Breast epithelium (tissue), 4 donors: Measurements from ENCODE around the gene NRROS. TPM values are rescaled to one million over a fixed set of nuclear protein-coding genes. Genes with fewer than 3 reads are reported as not detected.

Experiments used
- DNase-seq, 2 donors: peaks; one replicate each; pipeline ENCODE4 v3.0.0-alpha.2; 2019; ENCODE audit warnings: low spot score in 2 of 2
- H3K27ac ChIP-seq, 2 donors: fragments of 200-600 bp; sonication (generic) in 1 of 2; one replicate each; pipeline ENCODE4 v1.5.1; 2016 to 2019; ENCODE audit warnings: mild to moderate bottlenecking in 1 of 2
- H3K27me3 ChIP-seq, 2 donors: fragments of 200-600 bp; sonication (generic) in 1 of 2; one replicate each; pipeline versions ENCODE4 v1.5.1 to v1.6.0; 2017 to 2019; ENCODE audit warnings: control low read depth in 1 of 2, mild to moderate bottlenecking in 1 of 2
- H3K36me3 ChIP-seq: fragments of 200-600 bp; one replicate; pipeline ENCODE4 v1.5.1; 2019
- H3K4me1 ChIP-seq, 2 donors: fragments of 200-600 bp; sonication (generic); one replicate each; pipeline ENCODE4 v1.5.1; 2016 to 2019; ENCODE audit warnings: control low read depth in 1 of 2
- H3K4me3 ChIP-seq, 3 donors: fragments of 200-600 bp; sonication (generic); 1 replicate in 2 of 3; 2 replicates in 1 of 3; pipeline ENCODE4 v1.5.1; 2016 to 2019; ENCODE audit warnings: mild to moderate bottlenecking in 3 of 3, moderate library complexity in 2 of 3
- H3K9me3 ChIP-seq, 2 donors: fragments of 200-600 bp; sonication (generic) in 1 of 2; one replicate each; pipeline ENCODE4 v1.5.1; 2016 to 2019; ENCODE audit warnings: control low read depth in 1 of 2
- CTCF ChIP-seq, 3 donors: fragments of 450-650 bp; IDR thresholded peaks; one replicate each; pipeline ENCODE4 v1.5.1; 2016 to 2017; ENCODE audit warnings: antibody characterized with exemption in 3 of 3, mild to moderate bottlenecking in 3 of 3, moderate library complexity in 3 of 3
- POLR2A ChIP-seq: fragments of 450-650 bp; IDR thresholded peaks from one replicate; pipeline ENCODE4 v1.6.1; 2016; ENCODE audit warnings: antibody characterized with exemption, mild to moderate bottlenecking, moderate library complexity
- POLR2AphosphoS5 ChIP-seq, 3 donors: sonication (generic); formaldehyde crosslinking; IDR thresholded peaks; one replicate each; pipeline ENCODE4 v1.6.1; 2017; ENCODE audit warnings: antibody characterized with exemption in 3 of 3
- intact Hi-C: fragments of 100-400 bp; cut with DNase I; formaldehyde crosslinking; loops from one replicate; pipeline ENCODE4 v1.15.1; 2023; ENCODE audit warnings: low total_unique reads
- total RNA-seq, 3 donors: library from RNA; depleted of rRNA; stranded (reverse); fragments of >200 nt; gene quantifications; one replicate each; pipeline ENCODE4 v1.1.0, GENCODE V29; 2016

The NRROS gene
- total RNA-seq, 3 donors from 2014 or later: 3.2 to 13.9 (median 4.3) TPM

GRCh38 chr3:196706731-196707130 is 67.2 kb downstream of the NRROS start:
- TF ChIP-seq POLR2A (no peak), CTCF (IDR thresholded peaks at IDR 0.05) (no peak), POLR2AphosphoS5 (IDR thresholded peaks at IDR 0.05) (no peak)
- DNase-seq: no peak
- Histone ChIP-seq H3K27ac (no peak overlapping the region), H3K9me3 (no peaks in the 10 kb centered on the region), H3K36me3 (no peaks in the 10 kb centered on the region), H3K27me3 (no peaks in the 10 kb centered on the region), H3K4me1 (no peaks in the 10 kb centered on the region), H3K4me3 (no peak overlapping the region)
- intact Hi-C loops: no loop called here

- intact Hi-C loops: no loop called here
- no peak for DNase-seq
Measured at GRCh38 chr3:196707566-196707965, 68.1 kb downstream of the NRROS start.

GRCh38 chr3:196708467-196708866 is 69.0 kb downstream of the NRROS start:
- DNase-seq: no peak
- no peak for TF ChIP-seq POLR2A
- no peak for TF ChIP-seq POLR2AphosphoS5 (IDR thresholded peaks at IDR 0.05)
- no peak for TF ChIP-seq CTCF (IDR thresholded peaks at IDR 0.05)
- Histone ChIP-seq H3K9me3 (no peaks in the 10 kb centered on the region), H3K27ac (no peak overlapping the region), H3K36me3 (no peaks in the 10 kb centered on the region), H3K4me3 (no peak overlapping the region), H3K27me3 (no peaks in the 10 kb centered on the region), H3K4me1 (peaks cover 0 to 6% of the 10 kb centered on the region in 2 donors)
- intact Hi-C loops: no loop called here

More at GRCh38 chr3:196707566-196707965, 68.1 kb downstream of the NRROS start:
- no peak for TF ChIP-seq POLR2AphosphoS5 (IDR thresholded peaks at IDR 0.05)
- no peak for TF ChIP-seq POLR2A
- TF ChIP-seq CTCF (IDR thresholded peaks at IDR 0.05): no peak
- Histone ChIP-seq H3K27me3 (no peaks in the 10 kb centered on the region), H3K36me3 (no peaks in the 10 kb centered on the region), H3K4me3 (no peak overlapping the region), H3K4me1 (no peaks in the 10 kb centered on the region), H3K27ac (no peak overlapping the region), H3K9me3 (no peaks in the 10 kb centered on the region)

Other genes starting within 250 kb of the NRROS start
- gene UBXN7, start 207.3 kb upstream of the NRROS start, total RNA-seq: 10 to 100 TPM; 21.4 to 25.8 (median 21.6) TPM
- gene RNF168, start 135.9 kb upstream of the NRROS start, total RNA-seq: 10 to 100 TPM; 22.9 to 24.8 (median 24.3) TPM
- gene SMCO1, start 124.3 kb upstream of the NRROS start, total RNA-seq: not detected
- 1 to 10 TPM; 4.9 to 8.2 (median 6.1) TPM for gene WDR53, start 71.1 kb upstream of the NRROS start, total RNA-seq
- gene FBXO45, start 71.0 kb upstream of the NRROS start, total RNA-seq: 1 to 10 TPM; 5.6 to 7.6 (median 7.5) TPM
- 1 to 10 TPM; 2.1 to 2.6 (median 2.5) TPM for gene CEP19, start 72.6 kb downstream of the NRROS start, total RNA-seq
- 10 to 100 TPM; 22.5 to 34.4 (median 28.2) TPM for gene PIGX, start 72.7 kb downstream of the NRROS start, total RNA-seq
- 10 to 100 TPM; 42.3 to 71.2 (median 50.5) TPM for gene PAK2, start 100.2 kb downstream of the NRROS start, total RNA-seq
- 10 to 100 TPM; 40.3 to 50.9 (median 40.5) TPM for gene SENP5, start 228.2 kb downstream of the NRROS start, total RNA-seq